Heart right ventricle (tissue), 16 donors: ENCODE measurements around the gene MYO5C. TPM values are rescaled to one million over a fixed set of nuclear protein-coding genes. Genes with fewer than 3 reads are reported as not detected.

Experiments used
- ATAC-seq, 8 donors: fragments of 200-7000 bp; cut with Tn5 transposase; one replicate each; pipeline ENCODE4 v1.9.1; 2020; ENCODE audit warnings: mild to moderate bottlenecking in 8 of 8, moderate library complexity in 8 of 8, moderate number of reproducible peaks in 1 of 8
- DNase-seq, 2 donors: peaks; one replicate each; pipeline ENCODE4 v3.0.0-alpha.2; 2020
- H3K27ac ChIP-seq, 10 donors: fragments of 200-600 bp; sonication (generic) in 2 of 10; one replicate each; pipeline versions ENCODE4 v1.5.0 to v1.8.0; 2020 to 2022; ENCODE audit warnings: mild to moderate bottlenecking in 3 of 10
- H3K27me3 ChIP-seq, 7 donors: fragments of 200-600 bp; one replicate each; pipeline ENCODE4 v1.8.0; 2021 to 2022; ENCODE audit warnings: mild to moderate bottlenecking in 2 of 7
- H3K36me3 ChIP-seq, 9 donors: fragments of 200-600 bp; sonication (generic) in 1 of 9; one replicate each; pipeline versions ENCODE4 v1.5.0 to v1.8.0; 2020 to 2022; ENCODE audit warnings: mild to moderate bottlenecking in 2 of 9
- H3K4me1 ChIP-seq, 9 donors: fragments of 200-600 bp; sonication (generic) in 1 of 9; one replicate each; pipeline versions ENCODE4 v1.5.0 to v1.8.0; 2020 to 2022; ENCODE audit warnings: mild to moderate bottlenecking in 4 of 9
- H3K4me3 ChIP-seq, 10 donors: fragments of 200-600 bp; sonication (generic) in 2 of 10; one replicate each; pipeline versions ENCODE4 v1.5.0 to v1.8.0; 2020 to 2022; ENCODE audit warnings: mild to moderate bottlenecking in 7 of 10, moderate library complexity in 2 of 10
- H3K9me3 ChIP-seq, 11 donors: fragments of 200-600 bp in 10 of 11; sonication (generic) in 2 of 11; one replicate each; pipeline versions ENCODE4 v1.5.0 to v1.8.0; 2013 to 2022; ENCODE audit warnings: mild to moderate bottlenecking in 2 of 11, control low read depth in 1 of 11, moderate library complexity in 1 of 11
- CTCF ChIP-seq, 9 donors: fragments of 200-600 bp; sonication (generic) in 2 of 9; IDR thresholded peaks; one replicate each; pipeline versions ENCODE4 v1.5.0 to v1.8.0; 2021 to 2022; ENCODE audit warnings: antibody characterized with exemption in 9 of 9, mild to moderate bottlenecking in 5 of 9, moderate library complexity in 1 of 9
- WGBS, 2 donors: extraction: QIAGEN DNeasy Blood & Tissue Kit; methylation state at CpG; one replicate each; pipeline ENCODE4 v1.1.7; 2013; ENCODE audit warnings: inconsistent platforms in 1 of 2; 5-methylcytosine and 5-hydroxymethylcytosine counted together
- intact Hi-C, 10 donors: fragments of 100-400 bp; cut with DNase I; formaldehyde crosslinking; loops; one replicate each; pipeline versions ENCODE4 v1.11.1 to v1.14.2; 2022
- polyA plus RNA-seq, 2 donors: library from polyadenylated mRNA; stranded (reverse); fragments of 200-250 nt; gene quantifications; one replicate each; pipeline ENCODE4 v1.2.3, GENCODE V29; 2013
- total RNA-seq, 10 donors: library from RNA; stranded (reverse); fragmentation: NEBNext Ultra II Directional in 3 of 10; extraction: Animal tissue kit (Norgen Biotek cat#: 25700) in 3 of 10; gene quantifications; one replicate each; pipeline versions ENCODE4 v1.2.1 to v1.2.4, GENCODE V29; 2021 to 2023
- donor health status: Arrhythmogenic right ventricular cardiomyopathy.
- donor health status: ischemic (EF 13 %, LVEDD 7.1; RV severe dilation, severe dysfunction).
- donor health status: healthy with polysubstance abuse.
- donor health status: DM: no; HTN: yes; CAD: no.
- donor health status: DM: no; HTN: no; CAD: no.
- donor health status: ischemic (EF 25% LVEDD 6.9; RV normal size, moderate dysfunction).
- donor health status: ischemic (EF 25% LVEDD 5.7; RV mildly dilated, moderate dysfunction).
- donor health status: healthy.
- donor health status: DM: yes; HTN: yes; CAD: no.
- donor health status: Ischemic cardiomyopathy.
- donor health status: ischemic (EF 35%, LVEDD 5.7; RV mildly dilated, moderate dysfunction).
- donor health status: nonischemic (EF 11% LVEDD 7.7; RV severe dilation, severe dysfunction).
- donor health status: DM: yes; HTN: yes; CAD: no.
- donor health status: PGD.
- donor health status: ischemic (EF 29% LVEDD 5.4; RV normal size, mild dysfunction).
- donor health status: nonischemic (EF 23%, LVEDD 6.1; RV moderate dilation, normal function).

Gene MYO5C
- total and polyA plus RNA-seq, 12 donors: 0.75 to 3.5 (median 2.1) TPM

- H3K4me1 ChIP-seq: peaks cover 0 to 44% (median 14%) of the 10 kb centered on the region in 9 donors
- DNase-seq (no peak), ATAC-seq (no peak)
- H3K4me3 ChIP-seq: no peak overlapping the region
- no peaks in the 10 kb centered on the region for H3K27me3 ChIP-seq
- no peaks in the 10 kb centered on the region for H3K9me3 ChIP-seq
- 73 to 77% methylated on average over 4 of the region's 4 CpGs for WGBS, 2 donors
- intact Hi-C loops: loop anchor here in 4 of 10 donors (5.0 to 10.0 kb wide), 4 partner anchors 72 to 485 kb away; partner anchors contain the start of gene ARPP19 (in 1 of the 4)
- no peak overlapping the region for H3K27ac ChIP-seq
- TF ChIP-seq CTCF (IDR thresholded peaks at IDR 0.05): no peak
- peaks cover 0 to 21% (median 0%) of the 10 kb centered on the region in 9 donors for H3K36me3 ChIP-seq
These were observed 42.8 kb downstream of the MYO5C start for GRCh38 chr15:52252781-52253180.

GRCh38 chr15:52251144-52251860 lies 44.3 kb downstream of the MYO5C start:
- H3K27me3 ChIP-seq: no peaks in the 10 kb centered on the region
- intact Hi-C loops: loop anchor here in 4 of 10 donors (5.0 to 10.0 kb wide), 4 partner anchors 73 to 486 kb away; partner anchors contain the start of gene ARPP19 (in 1 of the 4)
- DNase-seq: no peak

GRCh38 chr15:52247461-52247860 lies 48.1 kb downstream of the MYO5C start:
- peaks cover 0 to 2% (median 0%) of the 10 kb centered on the region in 9 donors for H3K4me1 ChIP-seq
- no peak overlapping the region for H3K4me3 ChIP-seq
- H3K27me3 ChIP-seq: no peaks in the 10 kb centered on the region
- H3K9me3 ChIP-seq: no peaks in the 10 kb centered on the region
- TF ChIP-seq CTCF (IDR thresholded peaks at IDR 0.05): no peak
- intact Hi-C loops: no loop called here
- WGBS, 2 donors: 92 to 94% methylated on average over 7 of the region's 7 CpGs
- no peak for DNase-seq
- H3K36me3 ChIP-seq: peaks cover 0 to 35% (median 0%) of the 10 kb centered on the region in 9 donors
- H3K27ac ChIP-seq: no peak overlapping the region
- no peak for ATAC-seq

More at GRCh38 chr15:52251144-52251860, 44.3 kb downstream of the MYO5C start:
- H3K4me1 ChIP-seq: peaks cover 0 to 29% (median 0%) of the 10 kb centered on the region in 9 donors
- TF ChIP-seq CTCF (IDR thresholded peaks at IDR 0.05): no peak
- no peak for ATAC-seq
- no peak overlapping the region for H3K27ac ChIP-seq
- WGBS, 2 donors: 74 to 75% methylated on average over 8 of the region's 8 CpGs
- H3K9me3 ChIP-seq: no peaks in the 10 kb centered on the region
- peaks cover 0 to 31% (median 0%) of the 10 kb centered on the region in 9 donors for H3K36me3 ChIP-seq
- no peak overlapping the region for H3K4me3 ChIP-seq

GRCh38 chr15:52246686-52247431 lies 48.7 kb downstream of the MYO5C start:
- no peaks in the 10 kb centered on the region for H3K4me1 ChIP-seq
- WGBS, 2 donors: 89 to 94% methylated on average over 16 of the region's 16 CpGs
- H3K27me3 ChIP-seq: no peaks in the 10 kb centered on the region
- no peak overlapping the region for H3K4me3 ChIP-seq
- DNase-seq: no peak
- ATAC-seq: peak in 1 of 8 donors; percentile 43
- peaks cover 0 to 34% (median 0%) of the 10 kb centered on the region in 9 donors for H3K36me3 ChIP-seq
- H3K9me3 ChIP-seq: no peaks in the 10 kb centered on the region
- no peak for TF ChIP-seq CTCF (IDR thresholded peaks at IDR 0.05)
- H3K27ac ChIP-seq: no peak overlapping the region
- intact Hi-C loops: no loop called here
